Measurements from ENCODE around the gene PTPRN2.

PTPRN2 gene

DNA sequence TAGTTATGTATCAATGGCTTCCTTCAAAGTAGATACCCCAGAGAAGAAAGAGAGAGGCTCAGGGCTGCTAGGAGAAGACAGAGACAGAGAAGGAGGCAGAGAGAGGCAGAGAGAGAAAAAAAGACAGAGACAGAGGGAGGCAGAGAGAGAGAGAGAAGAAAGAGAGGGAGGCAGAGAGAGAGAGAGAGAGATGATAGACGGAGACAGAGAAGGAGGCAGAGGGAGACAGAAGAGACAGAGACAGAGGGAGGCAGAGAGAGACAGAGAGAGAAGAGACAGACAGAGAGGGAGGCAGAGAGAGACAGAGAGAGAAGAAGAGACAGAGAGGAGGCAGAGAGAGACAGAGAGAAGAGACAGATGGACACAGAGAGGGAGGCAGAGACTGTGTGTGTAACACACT lies 1062.9 kb downstream of the PTPRN2 start:
- TF ChIP-seq CTCF (IDR thresholded peaks at IDR 0.05; ENCODE audit: control insufficient read depth, extremely low read depth, insufficient read depth): no peak
- no peak overlapping the region for H3K4me3 ChIP-seq (ENCODE audit: low read depth, low read length)
- no peak for DNase-seq (ENCODE audit: low read depth)

GRCh38 chr7:157523766-157524421 lies 1063.7 kb downstream of the PTPRN2 start:
- no peak for DNase-seq (ENCODE audit: low read depth)
- no peak overlapping the region for H3K4me3 ChIP-seq (ENCODE audit: low read depth, low read length)
- no peak for TF ChIP-seq CTCF (IDR thresholded peaks at IDR 0.05; ENCODE audit: control insufficient read depth, extremely low read depth, insufficient read depth)

GRCh38 chr7:157523371-157523765 lies 1064.3 kb downstream of the PTPRN2 start:
- H3K4me3 ChIP-seq (ENCODE audit: low read depth, low read length): no peak overlapping the region
- TF ChIP-seq CTCF (IDR thresholded peaks at IDR 0.05; ENCODE audit: control insufficient read depth, extremely low read depth, insufficient read depth): no peak
- DNase-seq (ENCODE audit: low read depth): no peak

GRCh38 chr7:157522954-157523353 lies 1064.7 kb downstream of the PTPRN2 start:
- DNase-seq (ENCODE audit: low read depth): no peak
- no peak overlapping the region for H3K4me3 ChIP-seq (ENCODE audit: low read depth, low read length)
- TF ChIP-seq CTCF (IDR thresholded peaks at IDR 0.05; ENCODE audit: control insufficient read depth, extremely low read depth, insufficient read depth): no peak

- TF ChIP-seq CTCF (IDR thresholded peaks at IDR 0.05; ENCODE audit: control insufficient read depth, extremely low read depth, insufficient read depth): no peak
- no peak overlapping the region for H3K4me3 ChIP-seq (ENCODE audit: low read depth, low read length)
- no peak for DNase-seq (ENCODE audit: low read depth)
Measured at GRCh38 chr7:157522189-157522588, 1065.4 kb downstream of the PTPRN2 start.

- no peak overlapping the region for H3K4me3 ChIP-seq (ENCODE audit: low read depth, low read length)
Measured at GRCh38 chr7:157521752-157522151, 1065.9 kb downstream of the PTPRN2 start.

More at GRCh38 chr7:157521752-157522151, 1065.9 kb downstream of the PTPRN2 start:
- TF ChIP-seq CTCF (IDR thresholded peaks at IDR 0.05; ENCODE audit: control insufficient read depth, extremely low read depth, insufficient read depth): no peak
- DNase-seq (ENCODE audit: low read depth): no peak

All from LNCaP clone FGC (cell line).